GM18519 (cell line): ENCODE results near the gene PMM1.
"Not testable (repeated sequence)": the region's sequence is repeated elsewhere in the genome, so short reads cannot be mapped to it uniquely, and the experiment has no call there.

Source experiments
- ATAC-seq: cut with Tn5 transposase; IDR thresholded peaks from one replicate; pipeline ENCODE4 v1.9.1; 2021; ENCODE audit warnings: mild to moderate bottlenecking, moderate library complexity; ENCODE audit not compliant: unreplicated experiment, low FRiP score

PMM1 gene

GRCh38 chr22:41565403-41566054 is 24.1 kb downstream of the PMM1 start:
- no peak for ATAC-seq

GRCh38 chr22:41564563-41564962 is 25.1 kb downstream of the PMM1 start:
- ATAC-seq, result no peak

GRCh38 chr22:41563051-41563711 is 26.5 kb downstream of the PMM1 start:
- no peak for ATAC-seq

GRCh38 chr22:41562461-41562860 is 27.2 kb downstream of the PMM1 start:
- no peak for ATAC-seq

GRCh38 chr22:41561788-41562187 is 27.9 kb downstream of the PMM1 start:
- no peak for ATAC-seq

- no peak for ATAC-seq
Measured at GRCh38 chr22:41561335-41561734, 28.3 kb downstream of the PMM1 start.

GRCh38 chr22:41560095-41560471 is 29.6 kb downstream of the PMM1 start:
- no peak for ATAC-seq

- not testable (repeated sequence) for ATAC-seq
Measured at GRCh38 chr22:41558241-41558630, 31.4 kb downstream of the PMM1 start.

- ATAC-seq, result no peak
Measured at GRCh38 chr22:41557401-41558240, 32.0 kb downstream of the PMM1 start.

- ATAC-seq, result no peak
Measured at GRCh38 chr22:41556561-41556960, 33.1 kb downstream of the PMM1 start.

- ATAC-seq, result no peak
Measured at GRCh38 chr22:41555325-41555982, 34.2 kb downstream of the PMM1 start.

- no peak for ATAC-seq
Measured at GRCh38 chr22:41551877-41552582, 37.6 kb downstream of the PMM1 start.

- ATAC-seq, result no peak
Measured at GRCh38 chr22:41550952-41551491, 38.6 kb downstream of the PMM1 start.

- ATAC-seq, result no peak
Measured at GRCh38 chr22:41548830-41549211, 40.8 kb downstream of the PMM1 start.

- no peak for ATAC-seq
Measured at GRCh38 chr22:41544671-41545476, 44.8 kb downstream of the PMM1 start.

- peak; percentile 85 for ATAC-seq
Measured at GRCh38 chr22:41543854-41544670, 45.6 kb downstream of the PMM1 start, which contains the start of gene POLR3H. Gene POLR3H (minus strand): TSS chr22:41544470. CDS start chr22:41544101, 369 bp downstream.

- ATAC-seq, result no peak
Measured at GRCh38 chr22:41542224-41542623, 47.4 kb downstream of the PMM1 start.

GRCh38 chr22:41541484-41541883 is 48.2 kb downstream of the PMM1 start:
- no peak for ATAC-seq
